NCI-H460 (cell line): Measurements from ENCODE around the gene DNASE2. TPM values are rescaled to one million over a fixed set of nuclear protein-coding genes. Genes with fewer than 3 reads are reported as not detected.
"Not testable (repeated sequence)": the region's sequence is repeated elsewhere in the genome, so short reads cannot be mapped to it uniquely, and the experiment has no call there.

Experiments
- DNase-seq: peaks from one replicate; pipeline ENCODE4 v3.0.0-alpha.2; 2016; ENCODE audit warnings: low read depth; ENCODE audit errors: extremely low read depth
- polyA plus RNA-seq: library from polyadenylated mRNA; depleted of rRNA; stranded (reverse); fragments of >200 nt; gene quantifications from 2 replicates; pipeline ENCODE4 v1.2.3, GENCODE V29; 2014; cell fraction: nucleus; rRNA removed
- total RNA-seq: library from RNA; depleted of rRNA; stranded (reverse); fragments of >200 nt; shearing (Covaris generic); gene quantifications from 2 replicates; pipeline ENCODE4 v1.2.3, GENCODE V29; 2014; rRNA removed

The DNASE2 gene, protein sequence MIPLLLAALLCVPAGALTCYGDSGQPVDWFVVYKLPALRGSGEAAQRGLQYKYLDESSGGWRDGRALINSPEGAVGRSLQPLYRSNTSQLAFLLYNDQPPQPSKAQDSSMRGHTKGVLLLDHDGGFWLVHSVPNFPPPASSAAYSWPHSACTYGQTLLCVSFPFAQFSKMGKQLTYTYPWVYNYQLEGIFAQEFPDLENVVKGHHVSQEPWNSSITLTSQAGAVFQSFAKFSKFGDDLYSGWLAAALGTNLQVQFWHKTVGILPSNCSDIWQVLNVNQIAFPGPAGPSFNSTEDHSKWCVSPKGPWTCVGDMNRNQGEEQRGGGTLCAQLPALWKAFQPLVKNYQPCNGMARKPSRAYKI
- total RNA-seq, result 24.5 and 26.8 TPM in 2 replicates
- 22.8 and 26.0 TPM in 2 replicates for polyA plus RNA-seq

DNA sequence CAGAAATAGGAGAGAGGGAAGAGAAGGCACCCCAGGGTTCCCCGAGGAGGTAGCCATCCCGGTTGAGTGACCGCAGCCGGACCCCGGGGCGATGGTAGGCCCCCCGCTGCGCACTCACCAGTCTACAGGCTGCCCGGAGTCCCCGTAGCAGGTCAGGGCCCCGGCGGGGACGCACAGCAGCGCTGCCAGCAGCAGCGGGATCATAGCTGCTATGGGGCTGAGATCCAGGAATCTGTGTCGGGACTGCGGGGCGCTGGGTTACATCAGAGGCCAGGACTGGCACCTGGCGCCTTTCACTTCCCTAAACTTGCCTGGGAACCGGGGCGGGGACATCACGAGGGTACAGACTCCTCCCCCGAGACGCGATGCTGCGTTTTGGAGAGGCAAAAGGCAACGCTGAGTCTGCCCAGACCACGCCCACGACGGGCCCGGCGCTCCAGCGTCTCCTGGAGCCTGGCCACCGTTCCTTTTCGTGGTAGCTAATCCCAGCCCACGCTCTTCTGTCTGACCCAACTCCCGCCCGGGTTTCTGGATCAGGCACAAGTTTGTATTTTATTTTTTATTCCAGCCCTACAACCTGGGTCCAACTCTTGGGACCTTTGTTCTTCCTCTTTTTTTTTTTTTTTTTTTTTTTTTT is at the start of gene DNASE2:
TSS of gene DNASE2 (minus strand) at position 278 of the 637 bp plus-strand sequence. CDS start at position 204, 74 bp downstream.
- DNase-seq, result peak; percentile 77

GRCh38 chr19:12930002-12930645 is 48.9 kb upstream of the DNASE2 start:
- DNase-seq, result no peak

GRCh38 chr19:12924621-12925310 is 43.5 kb upstream of the DNASE2 start:
- DNase-seq, result no peak

DNA sequence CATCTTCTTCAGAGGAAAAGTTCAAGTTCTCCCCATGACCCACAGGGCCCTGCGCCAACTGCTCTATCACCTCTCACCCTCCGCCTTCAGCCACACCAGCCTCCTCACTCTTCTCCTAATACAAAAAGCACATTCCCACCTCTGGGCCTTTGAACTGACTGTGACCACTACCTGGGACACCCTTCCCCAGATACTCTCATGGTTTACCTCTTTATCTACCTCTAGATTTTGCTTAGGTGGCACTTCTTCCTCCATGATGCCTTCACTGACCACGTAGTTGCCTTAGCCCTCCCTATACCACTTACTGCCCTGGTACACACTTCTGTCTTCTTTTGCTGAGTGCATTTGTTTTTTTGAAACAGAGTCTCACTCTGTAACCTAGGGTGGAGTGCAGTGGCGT is 41.7 kb upstream of the DNASE2 start:
- no peak for DNase-seq

GRCh38 chr19:12921047-12921446 is 39.8 kb upstream of the DNASE2 start:
- no peak for DNase-seq

- DNase-seq, result no peak
Observed at GRCh38 chr19:12918253-12918652, 37.0 kb upstream of the DNASE2 start.

GRCh38 chr19:12915860-12916259 is 34.6 kb upstream of the DNASE2 start:
- DNase-seq, result not testable (repeated sequence)

GRCh38 chr19:12913851-12914690 is 32.8 kb upstream of the DNASE2 start:
- no peak for DNase-seq

GRCh38 chr19:12913011-12913561 is 31.8 kb upstream of the DNASE2 start:
- DNase-seq, result no peak

GRCh38 chr19:12912571-12912970 is 31.3 kb upstream of the DNASE2 start:
- no peak for DNase-seq

DNA sequence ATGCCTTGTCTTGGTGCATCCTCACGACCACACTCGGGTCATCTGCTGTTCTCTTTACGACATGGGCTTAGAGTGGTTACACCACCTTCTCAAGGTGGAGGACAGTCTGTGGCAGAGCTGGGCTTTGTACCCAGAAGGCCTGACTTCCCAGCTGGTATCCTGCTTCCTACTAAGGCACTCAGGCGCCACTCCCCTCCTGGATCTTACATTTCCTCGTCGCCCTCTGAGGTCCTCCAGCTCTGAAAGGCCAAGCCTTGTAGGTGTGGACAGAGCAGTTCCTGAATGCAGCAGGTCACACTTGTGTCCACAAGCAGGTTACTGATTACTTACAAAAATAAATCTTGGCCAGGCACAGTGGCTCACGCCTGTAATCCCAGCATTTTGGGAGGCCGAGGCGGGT is 25.9 kb upstream of the DNASE2 start:
- no peak for DNase-seq

- no peak for DNase-seq
Observed at GRCh38 chr19:12899891-12900518, 18.8 kb upstream of the DNASE2 start.

DNA sequence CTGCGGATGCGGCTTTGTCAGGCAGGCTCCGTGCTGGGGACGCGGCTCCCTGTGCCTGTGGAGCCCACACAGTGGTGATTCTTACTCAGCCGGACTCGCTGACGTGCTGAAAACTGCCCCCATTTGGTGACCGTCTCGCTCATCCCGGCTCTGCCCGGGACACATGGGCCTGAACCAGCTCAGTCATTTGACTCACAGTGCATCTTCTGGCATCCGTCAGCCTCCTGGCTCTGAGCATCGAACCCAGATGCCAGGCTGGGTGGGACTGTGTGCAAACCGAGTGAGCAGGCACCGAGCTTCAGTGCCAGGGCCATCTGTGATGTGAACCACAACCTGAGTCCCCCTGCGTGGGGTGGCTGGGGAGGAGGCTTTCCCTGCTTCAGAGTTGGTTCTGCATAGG is 15.2 kb upstream of the DNASE2 start:
- DNase-seq, result no peak

- DNase-seq, result no peak
Observed at GRCh38 chr19:12893582-12893981, 12.3 kb upstream of the DNASE2 start.

- DNase-seq, result no peak
Observed at GRCh38 chr19:12891553-12892021, 10.3 kb upstream of the DNASE2 start.

DNA sequence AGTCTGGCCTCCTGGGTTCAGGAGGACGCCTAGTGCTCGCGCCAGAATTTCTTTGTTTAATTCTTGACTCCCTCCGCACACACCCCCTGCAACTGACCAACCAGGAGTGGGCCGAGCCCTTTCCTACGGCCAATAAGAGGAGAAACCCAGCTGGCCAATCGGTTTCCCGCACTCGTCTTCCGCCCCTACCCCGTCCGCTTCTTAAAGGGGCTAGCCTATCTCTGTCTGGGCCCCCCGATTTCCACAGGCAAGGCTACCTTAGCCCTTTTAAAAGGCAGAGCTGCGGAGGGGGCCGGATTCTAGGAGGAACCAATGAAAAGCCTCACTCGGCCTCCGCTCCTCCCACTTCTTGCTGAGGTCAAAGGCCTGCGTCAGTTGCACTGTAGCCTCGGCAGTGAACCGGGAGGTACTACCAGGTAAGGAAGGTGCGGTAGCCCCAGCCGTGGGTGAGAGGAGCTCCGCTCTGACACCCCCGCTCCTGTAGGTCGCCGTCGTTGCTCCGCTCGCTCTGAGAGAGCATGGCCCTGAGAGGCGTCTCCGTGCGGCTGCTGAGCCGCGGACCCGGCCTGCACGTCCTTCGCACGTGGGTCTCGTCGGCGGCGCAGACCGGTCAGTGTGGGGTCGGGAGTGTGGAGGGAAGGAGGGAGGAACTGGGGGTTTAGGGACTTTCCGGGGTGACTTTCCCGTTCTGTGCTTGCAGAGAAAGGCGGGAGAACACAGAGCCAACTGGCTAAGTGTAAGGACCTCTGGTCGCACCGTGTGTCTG is 9.7 kb upstream of the DNASE2 start, which contains the start of gene GCDH:
TSS of gene GCDH (plus strand) at position 374 of the 766 bp plus-strand sequence. CDS start at position 519, 145 bp downstream.
- peak; percentile 97 for DNase-seq

GRCh38 chr19:12890299-12890786 is 9.1 kb upstream of the DNASE2 start:
- not testable (repeated sequence) for DNase-seq

GRCh38 chr19:12888006-12888603 is 6.9 kb upstream of the DNASE2 start:
- DNase-seq, result no peak
